Peyer's patch (tissue), 4 donors: ENCODE results near the gene PRAMEF20. TPM values are rescaled to one million over a fixed set of nuclear protein-coding genes. Genes with fewer than 3 reads are reported as not detected.
"Not testable (repeated sequence)": the region's sequence is repeated elsewhere in the genome, so short reads cannot be mapped to it uniquely, and the experiment has no call there.

Source experiments
- DNase-seq, 3 donors: peaks; one replicate each; pipeline ENCODE4 v3.0.0-alpha.2; 2017 to 2019
- H3K27ac ChIP-seq, 4 donors: fragments of 200-600 bp; sonication (generic); one replicate each; pipeline ENCODE4 v1.5.1; 2016 to 2019
- H3K27me3 ChIP-seq, 2 donors: fragments of 200-600 bp; sonication (generic); one replicate each; pipeline ENCODE4 v1.5.1; 2019
- H3K36me3 ChIP-seq, 3 donors: fragments of 200-600 bp; sonication (generic); one replicate each; pipeline ENCODE4 v1.5.1; 2016 to 2019
- H3K4me1 ChIP-seq, 4 donors: fragments of 200-600 bp; sonication (generic); one replicate each; pipeline ENCODE4 v1.5.1; 2016 to 2019
- H3K4me3 ChIP-seq, 4 donors: fragments of 200-600 bp; sonication (generic); 1 replicate in 3 of 4; 2 replicates in 1 of 4; pipeline ENCODE4 v1.5.1; 2016 to 2019; ENCODE audit warnings: mild to moderate bottlenecking in 1 of 4
- H3K9me3 ChIP-seq, 4 donors: fragments of 200-600 bp; sonication (generic); one replicate each; pipeline ENCODE4 v1.5.1; 2016 to 2019; ENCODE audit warnings: mild to moderate bottlenecking in 1 of 4
- total RNA-seq, 4 donors: library from RNA; depleted of rRNA; stranded (reverse); fragments of >200 nt; gene quantifications; one replicate each; pipeline ENCODE4 v1.1.0, GENCODE V29; 2016
- TF ChIP-seq, protein P1 (sequence below), 6 experiments: fragments of 450-650 bp in 4 of 6; fragments of 200-600 bp in 2 of 6; sonication (generic) in 1 of 6; IDR thresholded peaks; one replicate each; pipeline ENCODE4 v1.5.1; 2017 to 2019; ENCODE audit warnings: antibody characterized with exemption in 6 of 6, mild to moderate bottlenecking in 3 of 6, moderate library complexity in 1 of 6

The PRAMEF20 gene
- total RNA-seq: not detected

GRCh38 chr1:13410150-13410549, at the start of gene PRAMEF20:
PRAMEF20 (plus strand) TSS chr1:13410450; CDS start chr1:13416355, 5,905 bp downstream.
- not testable (repeated sequence) for H3K36me3 ChIP-seq, H3K9me3 ChIP-seq, H3K27me3 ChIP-seq, DNase-seq, H3K27ac ChIP-seq, H3K4me1 ChIP-seq, H3K4me3 ChIP-seq

- not testable (repeated sequence) for H3K27ac ChIP-seq, H3K4me3 ChIP-seq, H3K9me3 ChIP-seq, H3K27me3 ChIP-seq, H3K4me1 ChIP-seq, H3K36me3 ChIP-seq, DNase-seq
Measured at GRCh38 chr1:13362364-13362763, 47.9 kb upstream of the PRAMEF20 start.

DNA sequence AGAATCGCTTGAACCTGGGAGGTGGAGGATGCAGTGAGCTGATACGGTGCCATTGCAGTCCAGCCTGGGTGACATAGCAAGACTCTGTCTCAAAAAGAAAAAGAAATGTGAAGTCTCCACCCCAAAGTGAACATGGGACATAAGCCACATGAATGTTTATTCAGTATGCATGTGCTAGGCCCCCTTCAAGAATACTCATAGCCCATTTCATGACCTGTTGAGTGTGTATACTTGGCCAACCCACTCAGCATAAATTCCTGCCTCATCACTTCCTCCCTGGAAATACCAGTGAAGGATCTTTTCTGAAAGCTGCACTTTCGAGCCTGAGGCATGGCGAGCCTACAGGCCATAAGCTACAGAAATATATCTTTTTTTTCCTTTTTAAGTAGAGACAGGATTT, 45.3 kb upstream of the PRAMEF20 start:
- H3K4me3 ChIP-seq, H3K36me3 ChIP-seq, H3K27me3 ChIP-seq, H3K9me3 ChIP-seq, H3K4me1 ChIP-seq, H3K27ac ChIP-seq, DNase-seq: not testable (repeated sequence)

GRCh38 chr1:13366536-13366935, 43.7 kb upstream of the PRAMEF20 start:
- not testable (repeated sequence) for H3K9me3 ChIP-seq, H3K4me1 ChIP-seq, H3K27me3 ChIP-seq, DNase-seq, H3K27ac ChIP-seq, H3K36me3 ChIP-seq, H3K4me3 ChIP-seq

- not testable (repeated sequence) for H3K27ac ChIP-seq, H3K4me3 ChIP-seq, H3K27me3 ChIP-seq, H3K36me3 ChIP-seq, H3K4me1 ChIP-seq, DNase-seq, H3K9me3 ChIP-seq
- TF ChIP-seq, protein P1, sequence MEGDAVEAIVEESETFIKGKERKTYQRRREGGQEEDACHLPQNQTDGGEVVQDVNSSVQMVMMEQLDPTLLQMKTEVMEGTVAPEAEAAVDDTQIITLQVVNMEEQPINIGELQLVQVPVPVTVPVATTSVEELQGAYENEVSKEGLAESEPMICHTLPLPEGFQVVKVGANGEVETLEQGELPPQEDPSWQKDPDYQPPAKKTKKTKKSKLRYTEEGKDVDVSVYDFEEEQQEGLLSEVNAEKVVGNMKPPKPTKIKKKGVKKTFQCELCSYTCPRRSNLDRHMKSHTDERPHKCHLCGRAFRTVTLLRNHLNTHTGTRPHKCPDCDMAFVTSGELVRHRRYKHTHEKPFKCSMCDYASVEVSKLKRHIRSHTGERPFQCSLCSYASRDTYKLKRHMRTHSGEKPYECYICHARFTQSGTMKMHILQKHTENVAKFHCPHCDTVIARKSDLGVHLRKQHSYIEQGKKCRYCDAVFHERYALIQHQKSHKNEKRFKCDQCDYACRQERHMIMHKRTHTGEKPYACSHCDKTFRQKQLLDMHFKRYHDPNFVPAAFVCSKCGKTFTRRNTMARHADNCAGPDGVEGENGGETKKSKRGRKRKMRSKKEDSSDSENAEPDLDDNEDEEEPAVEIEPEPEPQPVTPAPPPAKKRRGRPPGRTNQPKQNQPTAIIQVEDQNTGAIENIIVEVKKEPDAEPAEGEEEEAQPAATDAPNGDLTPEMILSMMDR (IDR thresholded peaks at IDR 0.05): peak in 1 of 6 experiments; percentile 9
Measured at GRCh38 chr1:13368544-13368943, 41.7 kb upstream of the PRAMEF20 start.

DNA sequence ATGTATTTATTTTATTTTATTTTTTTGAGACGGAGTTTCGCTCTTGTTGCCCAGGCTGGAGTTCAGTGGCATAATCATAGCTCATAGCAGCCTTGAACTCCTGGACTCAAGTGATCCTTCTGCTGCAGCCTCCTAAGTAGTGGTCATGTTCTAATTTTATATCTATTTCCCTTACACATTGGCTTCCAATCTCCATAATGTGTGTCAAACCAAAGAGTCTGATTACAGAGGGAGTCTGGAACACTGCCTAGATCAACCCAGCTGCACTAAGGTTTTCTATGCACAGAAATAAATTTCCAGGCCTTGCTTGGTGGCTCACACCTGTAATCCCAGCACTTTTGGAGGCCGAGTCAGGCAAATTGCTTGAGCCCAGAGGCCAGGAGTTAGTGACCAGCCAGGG, 31.3 kb upstream of the PRAMEF20 start:
- not testable (repeated sequence) for H3K9me3 ChIP-seq, H3K4me1 ChIP-seq, H3K4me3 ChIP-seq, DNase-seq, H3K27ac ChIP-seq, H3K36me3 ChIP-seq, H3K27me3 ChIP-seq

GRCh38 chr1:13380380-13380779, 29.9 kb upstream of the PRAMEF20 start:
- not testable (repeated sequence) for H3K4me1 ChIP-seq, H3K27ac ChIP-seq, H3K27me3 ChIP-seq, H3K36me3 ChIP-seq, H3K9me3 ChIP-seq, DNase-seq, H3K4me3 ChIP-seq

DNA sequence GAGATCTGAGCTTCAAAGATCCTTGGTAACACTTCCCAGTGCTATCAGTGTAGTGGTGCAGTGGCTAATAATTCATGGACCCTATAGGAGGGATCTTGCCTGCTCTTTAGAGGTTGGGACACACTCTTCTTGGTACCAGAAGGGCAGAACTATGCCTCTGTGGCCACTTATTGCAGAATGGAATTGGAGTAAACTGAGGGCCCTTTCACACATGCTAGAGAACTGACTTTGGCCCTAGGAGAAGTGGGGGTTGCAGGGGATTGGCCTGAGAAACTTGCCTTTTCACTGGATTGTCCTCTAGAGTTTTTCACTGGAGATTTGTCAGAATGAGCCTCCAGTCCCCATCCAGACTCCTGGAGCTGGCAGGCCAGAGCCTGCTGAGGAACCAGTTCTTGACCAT, 20.9 kb upstream of the PRAMEF20 start, which contains the start of gene PRAMEF17:
TSS of gene PRAMEF17 (plus strand) at position 301 of the 400 bp plus-strand sequence. CDS start at position 327, 26 bp downstream.
- H3K4me1 ChIP-seq, H3K27me3 ChIP-seq, H3K36me3 ChIP-seq, H3K4me3 ChIP-seq, DNase-seq, H3K27ac ChIP-seq, H3K9me3 ChIP-seq: not testable (repeated sequence)

DNA sequence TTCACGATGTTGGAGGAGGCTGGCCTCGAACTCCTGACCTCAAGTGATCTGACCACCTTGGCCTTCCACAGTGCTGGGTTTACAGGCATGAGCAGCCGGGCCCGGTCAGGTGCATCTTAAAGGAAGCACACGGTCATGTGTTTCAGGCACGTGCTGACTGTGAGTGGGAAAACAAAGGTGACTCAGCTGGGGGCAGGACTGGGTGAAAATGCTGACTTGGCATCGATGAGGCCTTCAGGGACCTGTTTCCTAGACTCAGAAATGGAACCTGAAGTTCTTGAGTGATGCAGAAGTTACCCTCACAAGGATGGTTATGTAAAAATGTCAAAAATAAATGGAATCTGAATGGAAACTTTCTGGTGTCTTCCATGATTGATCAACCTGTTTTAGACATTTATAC, 17.2 kb upstream of the PRAMEF20 start:
- DNase-seq, H3K27ac ChIP-seq, H3K4me3 ChIP-seq, H3K36me3 ChIP-seq, H3K9me3 ChIP-seq, H3K27me3 ChIP-seq, H3K4me1 ChIP-seq: not testable (repeated sequence)

GRCh38 chr1:13394761-13395160, 15.5 kb upstream of the PRAMEF20 start:
- H3K27me3 ChIP-seq, H3K27ac ChIP-seq, DNase-seq, H3K36me3 ChIP-seq, H3K9me3 ChIP-seq, H3K4me1 ChIP-seq, H3K4me3 ChIP-seq: not testable (repeated sequence)

DNA sequence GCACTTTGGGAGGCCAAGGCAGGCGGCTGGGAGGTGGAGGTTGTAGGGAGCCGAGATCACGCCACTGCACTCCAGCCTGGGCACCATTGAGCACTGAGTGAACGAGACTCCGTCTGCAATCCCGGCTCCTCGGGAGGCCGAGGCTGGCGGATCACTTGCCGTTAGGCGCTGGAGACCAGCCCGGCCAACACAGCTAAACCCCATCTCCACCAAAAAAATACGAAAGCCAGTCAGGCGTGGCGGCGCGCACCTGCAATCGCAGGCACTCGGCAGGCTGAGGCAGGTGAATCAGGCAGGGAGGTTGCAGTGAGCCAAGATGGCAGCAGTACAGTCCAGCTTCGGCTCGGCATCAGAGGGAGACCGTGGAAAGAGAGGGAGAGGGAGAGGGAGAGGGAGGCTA, 14.9 kb upstream of the PRAMEF20 start:
- not testable (repeated sequence) for H3K4me1 ChIP-seq

More for the DNA sequence above, 14.9 kb upstream of the PRAMEF20 start:
- not testable (repeated sequence) for H3K9me3 ChIP-seq, H3K4me3 ChIP-seq, DNase-seq, H3K27me3 ChIP-seq, H3K36me3 ChIP-seq, H3K27ac ChIP-seq
